Natural killer cell (primary cell): ENCODE measurements around the gene COX7C. TPM values are rescaled to one million over a fixed set of nuclear protein-coding genes. Genes with fewer than 3 reads are reported as not detected.
A peak's percentile ranks its signal among the peaks of the same experiment; 100 is the strongest.

Experiments used
- ATAC-seq, 3 donors: fragments of 150-1000 bp in 2 of 3; fragments of 200-7000 bp in 1 of 3; cut with Tn5 transposase; 1 replicate in 1 of 3; 2 replicates in 2 of 3; pipeline ENCODE4 v1.10.0; 2021; ENCODE audit warnings: mild to moderate bottlenecking in 2 of 3, moderate library complexity in 2 of 3
- DNase-seq, 2 donors: peaks; one replicate each; pipeline versions ENCODE4 v3.0.0 to v3.0.0-alpha.2; 2013 to 2021; ENCODE audit warnings: mixed read lengths in 1 of 2
- H3K27ac ChIP-seq: one replicate; pipeline ENCODE4 v1.5.1; 2013; ENCODE audit warnings: mild to moderate bottlenecking, low read length
- H3K27me3 ChIP-seq: one replicate; pipeline ENCODE4 v1.6.1; 2013; ENCODE audit warnings: low read length; ENCODE audit not compliant: control insufficient read depth, insufficient read depth
- H3K36me3 ChIP-seq: one replicate; pipeline ENCODE4 v1.6.1; 2013; ENCODE audit warnings: low read length; ENCODE audit not compliant: control insufficient read depth, insufficient read depth
- H3K4me1 ChIP-seq: one replicate; pipeline ENCODE4 v1.6.1; 2013; ENCODE audit warnings: low read length; ENCODE audit not compliant: control insufficient read depth, insufficient read depth
- H3K4me3 ChIP-seq: one replicate; pipeline ENCODE4 v1.5.1; 2013; ENCODE audit warnings: low read length
- H3K9me3 ChIP-seq: one replicate; pipeline ENCODE4 v1.6.1; 2013; ENCODE audit warnings: low read length; ENCODE audit not compliant: control insufficient read depth, insufficient read depth
- H3K27ac Mint-ChIP-seq, 2 donors: one replicate each; pipeline ENCODE4 v1.8.0; 2022; ENCODE audit warnings: mild to moderate bottlenecking in 2 of 2, mixed read lengths in 2 of 2, moderate library complexity in 1 of 2
- H3K27me3 Mint-ChIP-seq, 2 donors: one replicate each; pipeline ENCODE4 v1.8.0; 2022; ENCODE audit warnings: low read depth in 2 of 2, mixed read lengths in 2 of 2
- H3K36me3 Mint-ChIP-seq: one replicate; pipeline ENCODE4 v1.8.0; 2022; ENCODE audit warnings: mixed read lengths
- H3K4me1 Mint-ChIP-seq, 2 donors: one replicate each; pipeline ENCODE4 v1.8.0; 2022; ENCODE audit warnings: mixed read lengths in 2 of 2
- H3K4me3 Mint-ChIP-seq: one replicate; pipeline ENCODE4 v1.8.0; 2022; ENCODE audit warnings: mild to moderate bottlenecking, moderate library complexity, mixed read lengths
- H3K9me3 Mint-ChIP-seq, 2 donors: one replicate each; pipeline ENCODE4 v1.8.0; 2022; ENCODE audit warnings: mixed read lengths in 2 of 2
- WGBS: methylation state at CpG from one replicate; pipeline ENCODE4 v1.1.7; 2013; ENCODE audit warnings: missing lambda C conversion rate; ENCODE audit not compliant: insufficient coverage; 5-methylcytosine and 5-hydroxymethylcytosine counted together
- intact Hi-C: fragments of 100-400 bp; cut with micrococcal nuclease; formaldehyde crosslinking; loops from one replicate; pipeline ENCODE4 v1.14.2; 2022
- total RNA-seq, 4 donors: library from RNA; stranded (reverse); fragments of 120-200 nt in 1 of 4; gene quantifications; one replicate each; pipeline versions ENCODE4 v1.2.3 to v1.2.4, GENCODE V29; 2013 to 2022
- TF ChIP-seq, protein P1 (sequence below): fragments of 200-600 bp; IDR thresholded peaks from one replicate; pipeline ENCODE4 v1.8.0; 2022; ENCODE audit warnings: antibody characterized with exemption

Gene COX7C
- total RNA-seq, 3 donors from 2014 or later (not counting 1 experiment from before 2014, with no cell fraction given), result 237 to 264 (median 250) TPM

DNA sequence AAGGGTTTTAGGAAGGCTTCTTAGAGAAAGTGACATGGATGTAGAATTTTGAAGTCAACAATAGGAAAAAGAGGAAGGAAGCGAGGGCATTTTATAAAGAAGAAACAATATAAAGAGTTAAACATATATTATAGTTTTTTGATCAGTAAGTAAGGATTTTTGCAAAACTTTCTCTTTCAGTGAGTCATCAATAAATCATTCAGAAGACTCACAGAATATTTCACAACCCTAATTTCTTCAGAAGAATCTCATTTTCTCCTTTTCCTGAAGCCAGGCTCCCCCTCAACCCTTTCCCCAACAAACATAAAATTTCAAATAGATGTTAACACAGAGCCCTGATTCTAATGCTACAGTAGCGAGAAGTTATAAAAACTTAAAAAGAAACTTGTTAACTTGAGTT, 4.3 kb upstream of the COX7C start:
- no peaks in the 10 kb centered on the region for H3K36me3 Mint-ChIP-seq
- H3K4me1 ChIP-seq, result peaks cover 1% of the 10 kb centered on the region
- H3K9me3 Mint-ChIP-seq, result peaks cover 0 to 2% of the 10 kb centered on the region in 2 donors
- no peaks in the 10 kb centered on the region for H3K9me3 ChIP-seq
- TF ChIP-seq, protein P1, sequence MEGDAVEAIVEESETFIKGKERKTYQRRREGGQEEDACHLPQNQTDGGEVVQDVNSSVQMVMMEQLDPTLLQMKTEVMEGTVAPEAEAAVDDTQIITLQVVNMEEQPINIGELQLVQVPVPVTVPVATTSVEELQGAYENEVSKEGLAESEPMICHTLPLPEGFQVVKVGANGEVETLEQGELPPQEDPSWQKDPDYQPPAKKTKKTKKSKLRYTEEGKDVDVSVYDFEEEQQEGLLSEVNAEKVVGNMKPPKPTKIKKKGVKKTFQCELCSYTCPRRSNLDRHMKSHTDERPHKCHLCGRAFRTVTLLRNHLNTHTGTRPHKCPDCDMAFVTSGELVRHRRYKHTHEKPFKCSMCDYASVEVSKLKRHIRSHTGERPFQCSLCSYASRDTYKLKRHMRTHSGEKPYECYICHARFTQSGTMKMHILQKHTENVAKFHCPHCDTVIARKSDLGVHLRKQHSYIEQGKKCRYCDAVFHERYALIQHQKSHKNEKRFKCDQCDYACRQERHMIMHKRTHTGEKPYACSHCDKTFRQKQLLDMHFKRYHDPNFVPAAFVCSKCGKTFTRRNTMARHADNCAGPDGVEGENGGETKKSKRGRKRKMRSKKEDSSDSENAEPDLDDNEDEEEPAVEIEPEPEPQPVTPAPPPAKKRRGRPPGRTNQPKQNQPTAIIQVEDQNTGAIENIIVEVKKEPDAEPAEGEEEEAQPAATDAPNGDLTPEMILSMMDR, result no peak
- H3K27ac ChIP-seq, result no peak overlapping the region
- DNase-seq, result no peak
- WGBS, result 100% methylated on average over 1 of the region's 2 CpGs
- peaks cover 10 to 11% of the 10 kb centered on the region in 2 donors for H3K4me1 Mint-ChIP-seq
- no peak for ATAC-seq
- H3K27me3 ChIP-seq, result peaks cover 10% of the 10 kb centered on the region
- no peak overlapping the region for H3K4me3 Mint-ChIP-seq
- intact Hi-C loops, result no loop called here
- no peak overlapping the region for H3K27ac Mint-ChIP-seq
- no peaks in the 10 kb centered on the region for H3K36me3 ChIP-seq
- no peak overlapping the region for H3K4me3 ChIP-seq
- peaks cover 33 to 36% of the 10 kb centered on the region in 2 donors for H3K27me3 Mint-ChIP-seq

DNA sequence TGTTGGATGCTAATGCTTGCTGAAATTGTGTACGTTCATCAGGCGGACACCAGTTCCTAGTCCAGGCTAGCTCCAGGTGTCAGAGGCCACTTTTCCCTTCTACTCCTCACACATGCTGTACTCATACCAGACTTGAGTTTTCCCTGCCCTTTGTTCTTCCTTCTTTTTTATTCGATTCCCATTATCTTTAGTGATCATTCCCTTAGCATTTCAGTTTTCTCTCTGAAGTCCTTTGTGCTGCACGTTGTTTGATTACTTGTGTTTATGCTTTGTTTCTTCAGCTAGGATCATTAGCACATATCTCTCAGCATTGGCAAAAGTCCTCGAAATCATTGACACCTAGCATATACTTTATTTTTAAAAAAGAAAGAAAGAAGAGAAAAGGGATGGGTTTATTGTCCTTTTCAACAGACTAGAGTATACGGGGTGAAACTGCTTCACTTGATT, 409 bp upstream of the COX7C start:
- 63% methylated on average over 4 of the region's 6 CpGs for WGBS
- H3K27ac Mint-ChIP-seq, result peak overlapping the region; percentile 93 to 98
- no peak overlapping the region for H3K4me3 ChIP-seq

DNA sequence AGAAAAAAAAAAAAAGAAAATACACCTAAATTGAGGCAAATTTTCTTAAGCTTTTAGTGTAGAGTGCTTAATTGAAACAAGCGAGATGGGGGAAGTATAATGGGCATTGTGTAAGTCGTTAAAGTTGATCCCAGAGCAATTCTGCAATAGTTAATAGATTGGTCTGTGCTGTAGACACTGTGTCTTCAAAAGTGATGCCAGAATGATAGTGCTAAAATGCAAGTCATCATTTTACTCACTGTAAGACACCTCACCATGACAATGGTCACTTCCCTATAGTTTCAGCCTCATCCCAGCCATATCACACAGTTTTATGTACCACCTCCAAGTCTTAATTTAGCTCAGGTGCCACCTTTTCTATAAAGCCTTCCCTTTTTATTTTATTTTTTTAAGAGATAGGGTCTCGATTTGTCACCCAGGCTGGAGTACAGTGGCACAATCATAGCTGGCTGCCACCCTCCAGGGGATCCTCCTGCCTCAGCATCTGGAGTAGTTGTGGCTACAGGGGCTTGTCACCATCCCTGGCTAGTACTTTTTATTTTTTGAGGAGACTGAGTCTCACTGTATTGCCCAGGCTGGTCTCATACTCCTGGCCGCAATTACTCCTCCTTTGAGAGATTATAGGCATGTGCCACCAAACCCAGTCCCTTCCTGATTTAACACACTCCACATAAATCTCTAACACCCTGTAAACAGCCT, 6.2 kb downstream of the COX7C start:
- intact Hi-C loops, result no loop called here
- ATAC-seq, result peak in 1 of 3 donors; percentile 46

More for the DNA sequence above, 409 bp upstream of the COX7C start:
- Histone ChIP-seq H3K27me3 (peaks cover 3% of the 10 kb centered on the region), H3K9me3 (no peaks in the 10 kb centered on the region), H3K27ac (no peak overlapping the region), H3K4me1 (peaks cover 5% of the 10 kb centered on the region), H3K36me3 (peaks cover 27% of the 10 kb centered on the region)
- peak overlapping the region; percentile 98 for H3K4me3 Mint-ChIP-seq
- peaks cover 0 to 2% of the 10 kb centered on the region in 2 donors for H3K9me3 Mint-ChIP-seq
- H3K36me3 Mint-ChIP-seq, result peaks cover 13% of the 10 kb centered on the region
- TF ChIP-seq, protein P1, result no peak
- ATAC-seq (no peak), DNase-seq (no peak)
- H3K4me1 Mint-ChIP-seq, result peaks cover 23 to 30% of the 10 kb centered on the region in 2 donors
- intact Hi-C loops, result loop anchor here (1.0 to 5.0 kb wide), 2 partner anchors 505 to 795 kb away; partner anchors contain the start of gene CCNH
- peaks cover 5 to 12% of the 10 kb centered on the region in 2 donors for H3K27me3 Mint-ChIP-seq

More for the DNA sequence above, 6.2 kb downstream of the COX7C start:
- peaks cover 16% of the 10 kb centered on the region for H3K27me3 ChIP-seq
- H3K4me1 ChIP-seq, result no peaks in the 10 kb centered on the region
- TF ChIP-seq, protein P1, result no peak
- no peaks in the 10 kb centered on the region for H3K9me3 ChIP-seq
- WGBS, result 88% methylated on average over 4 of the region's 4 CpGs
- Mint-ChIP-seq H3K27me3 (peaks cover 11 to 17% of the 10 kb centered on the region in 2 donors), H3K4me1 (peaks cover 8 to 18% of the 10 kb centered on the region in 2 donors), H3K9me3 (no peaks in the 10 kb centered on the region), H3K4me3 (no peak overlapping the region), H3K27ac (no peak overlapping the region), H3K36me3 (peaks cover 13% of the 10 kb centered on the region)
- H3K27ac ChIP-seq, result no peak overlapping the region
- no peak for DNase-seq
- H3K4me3 ChIP-seq, result no peak overlapping the region
- peaks cover 36% of the 10 kb centered on the region for H3K36me3 ChIP-seq
